Activated naive CD4-positive, alpha-beta T cell treated with anti-CD3 and anti-CD28 coated beads, Interleukin-2, amount 50 U/mL, for 16 hours (primary cell): ENCODE results near the gene MCIDAS.

ENCODE experiments used
- DNase-seq: peaks from one replicate; pipeline ENCODE4 v3.0.0-alpha.2; 2020

Gene MCIDAS

GRCh38 chr5:55222092-55222984 lies 4.8 kb downstream of the MCIDAS start:
- no peak for DNase-seq

GRCh38 chr5:55220433-55221185 lies 6.5 kb downstream of the MCIDAS start:
- peak; percentile 21 for DNase-seq

- no peak for DNase-seq
Observed at GRCh38 chr5:55219770-55220169, 7.3 kb downstream of the MCIDAS start.

- no peak for DNase-seq
Observed at GRCh38 chr5:55218967-55219366, 8.1 kb downstream of the MCIDAS start.

GRCh38 chr5:55211184-55211874 lies 15.8 kb downstream of the MCIDAS start:
- no peak for DNase-seq

GRCh38 chr5:55205001-55205400 lies 22.1 kb downstream of the MCIDAS start:
- no peak for DNase-seq

- DNase-seq: no peak
Observed at GRCh38 chr5:55191165-55191564, 36.0 kb downstream of the MCIDAS start.

- no peak for DNase-seq
Observed at GRCh38 chr5:55188656-55189540, 38.2 kb downstream of the MCIDAS start.

GRCh38 chr5:55187370-55187769 lies 39.7 kb downstream of the MCIDAS start:
- no peak for DNase-seq

GRCh38 chr5:55180016-55180415 lies 47.1 kb downstream of the MCIDAS start:
- no peak for DNase-seq

- no peak for DNase-seq
Observed at GRCh38 chr5:55177078-55177477, 50.0 kb downstream of the MCIDAS start.

GRCh38 chr5:55176176-55176818 lies 50.8 kb downstream of the MCIDAS start:
- DNase-seq: peak; percentile 19

GRCh38 chr5:55175781-55176175 lies 51.3 kb downstream of the MCIDAS start:
- DNase-seq: no peak

- no peak for DNase-seq
Observed at GRCh38 chr5:55173687-55174230, 53.4 kb downstream of the MCIDAS start.

- DNase-seq: peak; percentile 77
Observed at GRCh38 chr5:55172937-55173686, 54.0 kb downstream of the MCIDAS start, which contains the start of gene CDC20B. CDC20B (minus strand) TSS chr5:55173177; CDS start chr5:55173000, 177 bp downstream.

- DNase-seq: peak; percentile 45
Observed at GRCh38 chr5:55172051-55172899, 54.8 kb downstream of the MCIDAS start.

GRCh38 chr5:55171471-55171870 lies 55.6 kb downstream of the MCIDAS start:
- no peak for DNase-seq
